CD4-positive, alpha-beta memory T cell (primary cell): ENCODE results near the gene AOC2. TPM values are rescaled to one million over a fixed set of nuclear protein-coding genes. Genes with fewer than 3 reads are reported as not detected.
"Not testable (repeated sequence)": the region's sequence is repeated elsewhere in the genome, so short reads cannot be mapped to it uniquely, and the experiment has no call there.

Experiments used
- CTCF ChIA-PET: fragments of 350-600 bp; sonication (Branson Sonifier 250); formaldehyde crosslinking; loops from one replicate; lab custom pipeline; 2021; ENCODE audit warnings: inconsistent platforms; ENCODE audit not compliant: partially characterized antibody; lab: Charles Lee
- POLR2A ChIA-PET: fragments of 350-600 bp; sonication (Branson Sonifier 250); formaldehyde crosslinking; loops from one replicate; lab custom pipeline; 2021; ENCODE audit not compliant: partially characterized antibody; lab: Charles Lee
- DNase-seq, 5 donors: peaks; one replicate each; pipeline versions ENCODE4 v3.0.0 to v3.0.0-alpha.2; 2020 to 2022; ENCODE audit warnings: mixed read lengths in 1 of 5
- H3K27ac ChIP-seq: one replicate; pipeline ENCODE4 v1.7.0; 2013; ENCODE audit warnings: low read depth, low read length
- H3K27me3 ChIP-seq: 2 replicates; pipeline ENCODE4 v1.7.0; 2013; ENCODE audit warnings: mild to moderate bottlenecking, low read length, moderate library complexity; ENCODE audit not compliant: insufficient read depth
- H3K36me3 ChIP-seq: 2 replicates; pipeline ENCODE4 v1.7.0; 2013; ENCODE audit warnings: mild to moderate bottlenecking, low read length, moderate library complexity; ENCODE audit not compliant: insufficient read depth
- H3K4me1 ChIP-seq: 2 replicates; pipeline ENCODE4 v1.7.0; 2013; ENCODE audit warnings: mild to moderate bottlenecking, low read length, moderate library complexity; ENCODE audit not compliant: insufficient read depth
- H3K4me3 ChIP-seq, 2 donors: one replicate each; pipeline ENCODE4 v1.7.0; 2013; ENCODE audit warnings: low read length in 2 of 2, mild to moderate bottlenecking in 1 of 2
- H3K9me3 ChIP-seq, 2 donors: one replicate each; pipeline ENCODE4 v1.7.0; 2013; ENCODE audit warnings: low read length in 2 of 2, control low read depth in 1 of 2; ENCODE audit not compliant: control insufficient read depth in 1 of 2
- H3K27ac Mint-ChIP-seq, 7 donors: one replicate each; pipeline ENCODE4 v1.8.0; 2020 to 2021; ENCODE audit warnings: mixed read lengths in 7 of 7, mild to moderate bottlenecking in 6 of 7, inconsistent platforms in 3 of 7, moderate library complexity in 3 of 7
- H3K27me3 Mint-ChIP-seq, 2 donors: one replicate each; pipeline ENCODE4 v1.8.0; 2020 to 2021; ENCODE audit warnings: mixed read lengths in 2 of 2
- H3K36me3 Mint-ChIP-seq, 2 donors: one replicate each; pipeline ENCODE4 v1.8.0; 2020 to 2021; ENCODE audit warnings: mixed read lengths in 2 of 2, inconsistent platforms in 1 of 2, mild to moderate bottlenecking in 1 of 2
- H3K4me1 Mint-ChIP-seq, 4 donors: one replicate each; pipeline ENCODE4 v1.8.0; 2020 to 2021; ENCODE audit warnings: mixed read lengths in 4 of 4, mild to moderate bottlenecking in 1 of 4
- H3K4me3 Mint-ChIP-seq, 8 donors: one replicate each; pipeline ENCODE4 v1.8.0; 2020 to 2021; ENCODE audit warnings: mixed read lengths in 8 of 8, mild to moderate bottlenecking in 7 of 8, moderate library complexity in 6 of 8, inconsistent platforms in 3 of 8
- H3K9me3 Mint-ChIP-seq, 8 donors: one replicate each; pipeline ENCODE4 v1.8.0; 2020 to 2021; ENCODE audit warnings: mixed read lengths in 8 of 8, mild to moderate bottlenecking in 5 of 8, inconsistent platforms in 3 of 8, moderate library complexity in 1 of 8
- intact Hi-C: fragments of 100-400 bp; cut with micrococcal nuclease; formaldehyde crosslinking; loops from one replicate; pipeline ENCODE4 v1.15.1; 2023
- microRNA-seq: library from miRNA; unstranded; fragments of <30 nt; microRNA quantifications from one replicate; pipeline ENCODE4 v1.2.0, GENCODE V29; 2021; ENCODE audit warnings: borderline replicate concordance, borderline number of aligned reads, borderline microRNAs expressed, mixed read lengths
- polyA plus RNA-seq, 2 donors: library from polyadenylated mRNA; unstranded; fragments of 300-500 nt; fragmentation: Illumina TruSeq; gene quantifications; one replicate each; pipeline ENCODE4 v1.2.3, GENCODE V29; 2021
- total RNA-seq, 2 experiments: library from RNA; stranded (reverse); gene quantifications; one replicate each; pipeline ENCODE4 v1.2.3, GENCODE V29; 2021

The AOC2 gene
- total and polyA plus RNA-seq, 4 experiments from 2014 or later, result 0.17 to 2.7 (median 2.7) TPM; not detected in 1

GRCh38 chr17:42894283-42895184 lies 50.2 kb downstream of the AOC2 start:
- CTCF ChIA-PET, result no interaction called here
- no peak overlapping the region for H3K4me3 Mint-ChIP-seq
- Histone ChIP-seq H3K27me3 (no peaks in the 10 kb centered on the region), H3K4me3 (no peak overlapping the region), H3K9me3 (no peaks in the 10 kb centered on the region), H3K4me1 (no peaks in the 10 kb centered on the region), H3K36me3 (no peaks in the 10 kb centered on the region), H3K27ac (no peak overlapping the region)
- POLR2A ChIA-PET, result no interaction called here
- H3K27me3 Mint-ChIP-seq, result peaks cover 4 to 7% of the 10 kb centered on the region in 2 donors
- H3K9me3 Mint-ChIP-seq, result no peaks in the 10 kb centered on the region
- intact Hi-C loops, result no loop called here
- DNase-seq, result no peak
- H3K36me3 Mint-ChIP-seq, result no peaks in the 10 kb centered on the region
- H3K27ac Mint-ChIP-seq, result no peak overlapping the region
- H3K4me1 Mint-ChIP-seq, result no peaks in the 10 kb centered on the region

GRCh38 chr17:42895185-42895555 lies 50.8 kb downstream of the AOC2 start:
- Histone ChIP-seq H3K4me3 (no peak overlapping the region), H3K9me3 (no peaks in the 10 kb centered on the region), H3K27me3 (no peaks in the 10 kb centered on the region), H3K36me3 (no peaks in the 10 kb centered on the region), H3K27ac (no peak overlapping the region), H3K4me1 (no peaks in the 10 kb centered on the region)
- no peak overlapping the region for H3K27ac Mint-ChIP-seq
- peaks cover 4 to 7% of the 10 kb centered on the region in 2 donors for H3K27me3 Mint-ChIP-seq
- no peak for DNase-seq
- no peaks in the 10 kb centered on the region for H3K36me3 Mint-ChIP-seq
- intact Hi-C loops, result no loop called here
- no peaks in the 10 kb centered on the region for H3K4me1 Mint-ChIP-seq
- CTCF ChIA-PET, result no interaction called here
- H3K9me3 Mint-ChIP-seq, result no peaks in the 10 kb centered on the region
- no peak overlapping the region for H3K4me3 Mint-ChIP-seq
- POLR2A ChIA-PET, result no interaction called here

- Mint-ChIP-seq H3K9me3 (no peaks in the 10 kb centered on the region), H3K27ac (no peak overlapping the region), H3K36me3 (no peaks in the 10 kb centered on the region), H3K4me1 (no peaks in the 10 kb centered on the region), H3K27me3 (peaks cover 7% of the 10 kb centered on the region in 2 donors), H3K4me3 (no peak overlapping the region)
- Histone ChIP-seq H3K27ac (no peak overlapping the region), H3K36me3 (no peaks in the 10 kb centered on the region), H3K4me3 (no peak overlapping the region), H3K27me3 (no peaks in the 10 kb centered on the region), H3K9me3 (no peaks in the 10 kb centered on the region), H3K4me1 (no peaks in the 10 kb centered on the region)
- CTCF ChIA-PET, result no interaction called here
- intact Hi-C loops, result no loop called here
- POLR2A ChIA-PET, result no interaction called here
- no peak for DNase-seq
Observed at GRCh38 chr17:42898147-42898811, 53.9 kb downstream of the AOC2 start.

GRCh38 chr17:42899981-42900380 lies 55.6 kb downstream of the AOC2 start:
- DNase-seq, H3K9me3 ChIP-seq, H3K27ac Mint-ChIP-seq, H3K36me3 ChIP-seq, CTCF ChIA-PET, H3K9me3 Mint-ChIP-seq, H3K4me3 Mint-ChIP-seq, H3K4me1 Mint-ChIP-seq, H3K27ac ChIP-seq, POLR2A ChIA-PET, H3K4me3 ChIP-seq, H3K36me3 Mint-ChIP-seq, intact Hi-C loops, H3K27me3 ChIP-seq, H3K4me1 ChIP-seq: not testable (repeated sequence)
- H3K27me3 Mint-ChIP-seq, result peaks cover 4 to 16% of the 10 kb centered on the region in 2 donors

Small RNA genes lying within 50 kb of the gene (microRNA-seq; reads per million reads assigned to microRNA genes)
- gene MIR6781, result not detected

Other genes starting within 250 kb of the AOC2 start
- gene RETREG3, start 235.2 kb upstream of the AOC2 start, total RNA-seq, result 100 to 1,000 TPM; 128 to 134 TPM
- 100 to 1,000 TPM; 106 to 123 TPM for gene RETREG3, start 235.2 kb upstream of the AOC2 start, polyA plus RNA-seq
- 10 to 100 TPM; 13.6 to 16.5 TPM for gene TUBG1, start 234.9 kb upstream of the AOC2 start, total RNA-seq
- gene TUBG1, start 234.9 kb upstream of the AOC2 start, polyA plus RNA-seq, result 10 to 100 TPM in 1 of 2 donors, 1 to 10 TPM in 1; 6.4 to 12.8 TPM
- gene TUBG2, start 185.3 kb upstream of the AOC2 start, total RNA-seq, result 10 to 100 TPM; 18.1 to 19.1 TPM
- gene TUBG2, start 185.3 kb upstream of the AOC2 start, polyA plus RNA-seq, result 1 to 10 TPM; 3.0 to 5.0 TPM
- under 1 TPM; 0.15 to 0.22 TPM for gene PLEKHH3, start 167.6 kb upstream of the AOC2 start, total RNA-seq
- under 1 TPM; 0.16 to 0.32 TPM for gene PLEKHH3, start 167.6 kb upstream of the AOC2 start, polyA plus RNA-seq
- gene CCR10, start 162.7 kb upstream of the AOC2 start, total RNA-seq, result under 1 TPM; 0.53 to 0.81 TPM
- gene CCR10, start 162.7 kb upstream of the AOC2 start, polyA plus RNA-seq, result 10 to 100 TPM in 1 of 2 donors, 1 to 10 TPM in 1; 9.1 to 10.7 TPM
- 1 to 10 TPM; 2.5 to 3.0 TPM for gene CNTNAP1, start 162.0 kb upstream of the AOC2 start, total RNA-seq
- gene CNTNAP1, start 162.0 kb upstream of the AOC2 start, polyA plus RNA-seq, result 1 to 10 TPM in 1 of 2 donors, not detected in 1; 1.2 TPM
- gene EZH1, start 99.5 kb upstream of the AOC2 start, total RNA-seq, result 100 to 1,000 TPM; 184 to 192 TPM
- 10 to 100 TPM; 20.1 to 38.6 TPM for gene EZH1, start 99.5 kb upstream of the AOC2 start, polyA plus RNA-seq
- not detected for gene RAMP2, start 83.4 kb upstream of the AOC2 start, total RNA-seq
- not detected for gene RAMP2, start 83.4 kb upstream of the AOC2 start, polyA plus RNA-seq
- gene VPS25, start 71.1 kb upstream of the AOC2 start, total RNA-seq, result 10 to 100 TPM; 39.3 to 43.6 TPM
- gene VPS25, start 71.1 kb upstream of the AOC2 start, polyA plus RNA-seq, result 10 to 100 TPM; 39.8 to 63.3 TPM
- gene WNK4, start 64.0 kb upstream of the AOC2 start, total RNA-seq, result under 1 TPM; 0.14 to 0.41 TPM
- gene WNK4, start 64.0 kb upstream of the AOC2 start, polyA plus RNA-seq, result not detected
- 10 to 100 TPM; 27.7 to 30.1 TPM for gene COA3, start 45.9 kb upstream of the AOC2 start, total RNA-seq
- gene COA3, start 45.9 kb upstream of the AOC2 start, polyA plus RNA-seq, result 100 to 1,000 TPM; 110 to 153 TPM
- not detected for gene CNTD1, start 45.7 kb upstream of the AOC2 start, total RNA-seq
- gene CNTD1, start 45.7 kb upstream of the AOC2 start, polyA plus RNA-seq, result under 1 TPM; 0.22 to 0.43 TPM
- 100 to 1,000 TPM; 103 to 104 TPM for gene BECN1, start 20.3 kb upstream of the AOC2 start, total RNA-seq
- gene BECN1, start 20.3 kb upstream of the AOC2 start, polyA plus RNA-seq, result 100 to 1,000 TPM; 135 to 190 TPM
- 10 to 100 TPM; 65.1 to 69.9 TPM for gene PSME3, start 11.2 kb upstream of the AOC2 start, total RNA-seq
- gene PSME3, start 11.2 kb upstream of the AOC2 start, polyA plus RNA-seq, result 100 to 1,000 TPM; 125 to 171 TPM
- gene AOC3, start 6.6 kb downstream of the AOC2 start, total RNA-seq, result 1 to 10 TPM in 1 of 2 experiments, under 1 TPM in 1; 0.58 to 1.2 TPM
- not detected for gene AOC3, start 6.6 kb downstream of the AOC2 start, polyA plus RNA-seq
- gene G6PC1, start 56.2 kb downstream of the AOC2 start, total RNA-seq, result not detected
- gene G6PC1, start 56.2 kb downstream of the AOC2 start, polyA plus RNA-seq, result not detected
- gene AARSD1, start 119.9 kb downstream of the AOC2 start, total RNA-seq, result 10 to 100 TPM; 53.0 to 55.6 TPM
- 10 to 100 TPM; 37.7 to 42.6 TPM for gene AARSD1, start 119.9 kb downstream of the AOC2 start, polyA plus RNA-seq
- under 1 TPM; 0.20 to 0.30 TPM for gene PTGES3L, start 135.5 kb downstream of the AOC2 start, total RNA-seq
- under 1 TPM in 1 of 2 donors, not detected in 1; 0.52 TPM for gene PTGES3L, start 135.5 kb downstream of the AOC2 start, polyA plus RNA-seq
- 10 to 100 TPM; 24.1 to 25.5 TPM for gene RUNDC1, start 136.0 kb downstream of the AOC2 start, total RNA-seq
- gene RUNDC1, start 136.0 kb downstream of the AOC2 start, polyA plus RNA-seq, result 10 to 100 TPM; 12.8 to 17.7 TPM
- 1,000 to 10,000 TPM; 1,574 to 1,622 TPM for gene RPL27, start 153.8 kb downstream of the AOC2 start, total RNA-seq
- gene RPL27, start 153.8 kb downstream of the AOC2 start, polyA plus RNA-seq, result 1,000 to 10,000 TPM; 1,528 to 2,293 TPM
- 10 to 100 TPM; 33.1 to 40.3 TPM for gene IFI35, start 162.2 kb downstream of the AOC2 start, total RNA-seq
- gene IFI35, start 162.2 kb downstream of the AOC2 start, polyA plus RNA-seq, result 10 to 100 TPM; 55.4 to 66.2 TPM
- gene VAT1, start 177.8 kb downstream of the AOC2 start, total RNA-seq, result 10 to 100 TPM; 61.5 to 67.5 TPM
- gene VAT1, start 177.8 kb downstream of the AOC2 start, polyA plus RNA-seq, result 10 to 100 TPM; 52.6 to 66.2 TPM
- under 1 TPM; 0.28 to 0.29 TPM for gene RND2, start 180.7 kb downstream of the AOC2 start, total RNA-seq
- gene RND2, start 180.7 kb downstream of the AOC2 start, polyA plus RNA-seq, result under 1 TPM; 0.13 to 0.26 TPM